RKO (cell line): ENCODE results near the gene MTURN.

Source experiments
- DNase-seq: peaks from one replicate; pipeline ENCODE4 v3.0.0-alpha.2; 2016; ENCODE audit warnings: low spot score

The MTURN gene

DNA sequence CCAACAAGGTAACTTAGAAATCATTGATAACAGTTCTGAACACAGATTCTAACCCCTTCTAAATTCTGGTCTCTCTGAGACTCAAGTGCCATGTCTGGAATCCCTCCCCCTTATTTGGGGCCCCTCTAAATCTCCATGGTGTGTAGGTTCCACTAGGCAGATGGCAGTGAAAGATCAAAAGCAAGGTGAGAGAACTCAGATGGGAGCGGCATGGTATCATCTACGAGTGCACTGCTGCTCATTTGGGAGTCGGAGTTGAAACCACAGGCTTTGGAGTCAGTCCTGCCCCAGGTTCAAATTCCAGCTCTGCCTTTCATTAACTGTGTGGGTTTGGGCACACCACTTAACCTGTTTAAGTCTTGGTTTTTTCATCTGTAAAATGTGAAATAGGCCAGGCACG lies 72.6 kb downstream of the MTURN start:
- no peak for DNase-seq

DNA sequence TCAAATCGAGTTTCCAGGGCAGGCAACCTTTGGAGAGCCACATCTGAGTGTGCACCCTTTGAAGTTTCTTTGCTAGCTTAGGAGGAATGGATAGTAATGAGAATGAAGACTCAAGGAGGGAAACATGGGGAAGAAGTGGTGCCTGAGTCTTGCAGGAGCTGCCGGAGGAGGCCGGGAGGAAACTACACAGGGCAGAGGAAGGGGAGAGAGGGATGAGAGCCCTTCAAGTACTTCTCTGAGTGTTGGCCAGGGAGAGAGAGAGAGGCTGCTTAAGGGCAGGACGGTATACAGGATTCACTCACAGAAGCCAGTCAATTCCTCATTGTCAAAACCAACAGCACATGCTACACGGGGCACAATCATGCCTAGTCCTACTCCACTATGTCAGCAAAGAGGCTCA lies 75.2 kb downstream of the MTURN start:
- DNase-seq = no peak
